Measurements from ENCODE around the gene MINK1.
"Not testable (repeated sequence)": the region's sequence is repeated elsewhere in the genome, so short reads cannot be mapped to it uniquely, and the experiment has no call there.

MINK1 gene

GRCh38 chr17:4919511-4920047 lies 86.4 kb downstream of the MINK1 start:
- no peak overlapping the region for H3K18ac ChIP-seq (ENCODE audit: low read length)
- peaks cover 3% of the 10 kb centered on the region for H3K79me1 ChIP-seq (ENCODE audit: low read length)
- H2AFZ ChIP-seq (ENCODE audit: insufficient read depth, low read length, poor library complexity), result no peak overlapping the region
- H3K27me3 ChIP-seq (ENCODE audit: insufficient read depth, low read length), result no peaks in the 10 kb centered on the region
- peak overlapping the region; percentile 18 for H4K12ac ChIP-seq (ENCODE audit: low read depth, low read length)
- peak overlapping the region; percentile 51 for H2BK120ac ChIP-seq (ENCODE audit: insufficient read depth, low read length, poor library complexity)
- H2AK5ac ChIP-seq (ENCODE audit: low read length), result no peak overlapping the region
- no peaks in the 10 kb centered on the region for H3K36me3 ChIP-seq (ENCODE audit: control insufficient read depth in 1 of 2, insufficient read depth in 2 of 2, low read length in 2 of 2)
- H3K23ac ChIP-seq (ENCODE audit: low read length), result no peak overlapping the region
- H3K4ac ChIP-seq (ENCODE audit: low read depth, low read length), result no peak overlapping the region
- peak in 1 of 2 donors; percentile 52 for DNase-seq
- no peak overlapping the region for H3K14ac ChIP-seq (ENCODE audit: low read length)
- WGBS (ENCODE audit: extremely low coverage, insufficient coverage, insufficient read length), result no CpG with 5 or more reads among the region's 8 CpGs
- H2BK12ac ChIP-seq (ENCODE audit: low read length), result no peak overlapping the region
- H3K4me1 ChIP-seq (ENCODE audit: control insufficient read depth in 1 of 2, insufficient read depth in 2 of 2, low read length in 2 of 2), result peaks cover 6 to 10% of the 10 kb centered on the region in 2 experiments
- H3K79me2 ChIP-seq (ENCODE audit: control insufficient read depth, insufficient read depth, low read length, poor library complexity), result no peaks in the 10 kb centered on the region
- no peak overlapping the region for H3K9ac ChIP-seq (ENCODE audit: low read length)
- no peak overlapping the region for H3K4me2 ChIP-seq (ENCODE audit: low read length)
- H3K4me3 ChIP-seq (ENCODE audit: low read depth, low read length), result no peak overlapping the region
- H3K27ac ChIP-seq (ENCODE audit: low read depth, low read length), result peak overlapping the region; percentile 56
- no peak overlapping the region for H4K91ac ChIP-seq (ENCODE audit: low read depth, low read length)
- no peak overlapping the region for H4K8ac ChIP-seq (ENCODE audit: low read depth, low read length)
- H3K9me3 ChIP-seq (ENCODE audit: insufficient read depth, low read depth, low read length), result no peaks in the 10 kb centered on the region
- H2BK5ac ChIP-seq (ENCODE audit: low read depth, low read length, poor library complexity), result peak overlapping the region; percentile 21

- Histone ChIP-seq H3K4me1 (ENCODE audit: control insufficient read depth in 1 of 2, insufficient read depth in 2 of 2, low read length in 2 of 2) (peaks cover 6 to 10% of the 10 kb centered on the region in 2 experiments), H2AK5ac (ENCODE audit: low read length) (no peak overlapping the region), H3K79me1 (ENCODE audit: low read length) (peaks cover 3% of the 10 kb centered on the region), H3K36me3 (ENCODE audit: control insufficient read depth in 1 of 2, insufficient read depth in 2 of 2, low read length in 2 of 2) (peaks cover 0 to under 1% of the 10 kb centered on the region in 2 experiments), H2AFZ (ENCODE audit: insufficient read depth, low read length, poor library complexity) (no peak overlapping the region), H3K4me2 (ENCODE audit: low read length) (no peak overlapping the region), H2BK120ac (ENCODE audit: insufficient read depth, low read length, poor library complexity) (peak overlapping the region; percentile 12), H3K9me3 (ENCODE audit: insufficient read depth, low read depth, low read length) (no peaks in the 10 kb centered on the region), H2BK12ac (ENCODE audit: low read length) (peak overlapping the region; percentile 6), H3K23ac (ENCODE audit: low read length) (no peak overlapping the region), H3K79me2 (ENCODE audit: control insufficient read depth, insufficient read depth, low read length, poor library complexity) (no peaks in the 10 kb centered on the region), H3K27me3 (ENCODE audit: insufficient read depth, low read length) (no peaks in the 10 kb centered on the region), H2BK5ac (ENCODE audit: low read depth, low read length, poor library complexity) (no peak overlapping the region), H3K9ac (ENCODE audit: low read length) (no peak overlapping the region), H3K4ac (ENCODE audit: low read depth, low read length) (no peak overlapping the region), H4K8ac (ENCODE audit: low read depth, low read length) (peak overlapping the region; percentile 48), H3K18ac (ENCODE audit: low read length) (no peak overlapping the region), H3K27ac (ENCODE audit: low read depth, low read length) (peak overlapping the region; percentile 22), H4K12ac (ENCODE audit: low read depth, low read length) (no peak overlapping the region), H3K4me3 (ENCODE audit: low read depth, low read length) (no peak overlapping the region), H4K91ac (ENCODE audit: low read depth, low read length) (peak overlapping the region; percentile 9), H3K14ac (ENCODE audit: low read length) (no peak overlapping the region)
- peak; percentile 87 to 92 for DNase-seq
- WGBS (ENCODE audit: extremely low coverage, insufficient coverage, insufficient read length), result no CpG with 5 or more reads among the region's 10 CpGs
Measured at GRCh38 chr17:4920351-4921048, 87.4 kb downstream of the MINK1 start.

GRCh38 chr17:4921320-4921719 lies 88.2 kb downstream of the MINK1 start:
- Histone ChIP-seq H3K4me3 (ENCODE audit: low read depth, low read length) (no peak overlapping the region), H3K4me1 (ENCODE audit: control insufficient read depth in 1 of 2, insufficient read depth in 2 of 2, low read length in 2 of 2) (peaks cover 6 to 10% of the 10 kb centered on the region in 2 experiments)

GRCh38 chr17:4926577-4927335 lies 93.6 kb downstream of the MINK1 start:
- H3K79me1 ChIP-seq (ENCODE audit: low read length); H3K36me3 ChIP-seq (ENCODE audit: control insufficient read depth in 1 of 2, insufficient read depth in 2 of 2, low read length in 2 of 2); H4K91ac ChIP-seq (ENCODE audit: low read depth, low read length); H3K4ac ChIP-seq (ENCODE audit: low read depth, low read length); H2AFZ ChIP-seq (ENCODE audit: insufficient read depth, low read length, poor library complexity); H3K23ac ChIP-seq (ENCODE audit: low read length); H2BK5ac ChIP-seq (ENCODE audit: low read depth, low read length, poor library complexity); DNase-seq; H2BK120ac ChIP-seq (ENCODE audit: insufficient read depth, low read length, poor library complexity); H3K14ac ChIP-seq (ENCODE audit: low read length); H4K8ac ChIP-seq (ENCODE audit: low read depth, low read length); H3K79me2 ChIP-seq (ENCODE audit: control insufficient read depth, insufficient read depth, low read length, poor library complexity); H3K9ac ChIP-seq (ENCODE audit: low read length); H3K18ac ChIP-seq (ENCODE audit: low read length); H3K4me3 ChIP-seq (ENCODE audit: low read depth, low read length); H3K27ac ChIP-seq (ENCODE audit: low read depth, low read length); H2AK5ac ChIP-seq (ENCODE audit: low read length); H2BK12ac ChIP-seq (ENCODE audit: low read length); H3K4me1 ChIP-seq (ENCODE audit: control insufficient read depth in 1 of 2, insufficient read depth in 2 of 2, low read length in 2 of 2); H3K27me3 ChIP-seq (ENCODE audit: insufficient read depth, low read length); H3K4me2 ChIP-seq (ENCODE audit: low read length); H4K12ac ChIP-seq (ENCODE audit: low read depth, low read length); H3K9me3 ChIP-seq (ENCODE audit: insufficient read depth, low read depth, low read length): not testable (repeated sequence)
- WGBS (ENCODE audit: extremely low coverage, insufficient coverage, insufficient read length), result no CpG with 5 or more reads among the region's 24 CpGs

More at GRCh38 chr17:4921320-4921719, 88.2 kb downstream of the MINK1 start:
- no peak overlapping the region for H4K8ac ChIP-seq (ENCODE audit: low read depth, low read length)
- H4K12ac ChIP-seq (ENCODE audit: low read depth, low read length), result no peak overlapping the region
- H2AK5ac ChIP-seq (ENCODE audit: low read length), result no peak overlapping the region
- H2BK120ac ChIP-seq (ENCODE audit: insufficient read depth, low read length, poor library complexity), result no peak overlapping the region
- no peak overlapping the region for H3K27ac ChIP-seq (ENCODE audit: low read depth, low read length)
- H4K91ac ChIP-seq (ENCODE audit: low read depth, low read length), result no peak overlapping the region
- H3K9me3 ChIP-seq (ENCODE audit: insufficient read depth, low read depth, low read length), result no peaks in the 10 kb centered on the region
- no CpG with 5 or more reads among the region's 4 CpGs for WGBS (ENCODE audit: extremely low coverage, insufficient coverage, insufficient read length)
- H3K36me3 ChIP-seq (ENCODE audit: control insufficient read depth in 1 of 2, insufficient read depth in 2 of 2, low read length in 2 of 2), result peaks cover 0 to 1% of the 10 kb centered on the region in 2 experiments
- no peak for DNase-seq
- peaks cover 3% of the 10 kb centered on the region for H3K79me1 ChIP-seq (ENCODE audit: low read length)
- no peaks in the 10 kb centered on the region for H3K27me3 ChIP-seq (ENCODE audit: insufficient read depth, low read length)
- H2BK12ac ChIP-seq (ENCODE audit: low read length), result no peak overlapping the region
- no peak overlapping the region for H2AFZ ChIP-seq (ENCODE audit: insufficient read depth, low read length, poor library complexity)
- H3K18ac ChIP-seq (ENCODE audit: low read length), result no peak overlapping the region
- H3K9ac ChIP-seq (ENCODE audit: low read length), result no peak overlapping the region
- no peak overlapping the region for H2BK5ac ChIP-seq (ENCODE audit: low read depth, low read length, poor library complexity)
- H3K23ac ChIP-seq (ENCODE audit: low read length), result no peak overlapping the region
- no peak overlapping the region for H3K14ac ChIP-seq (ENCODE audit: low read length)
- H3K4me2 ChIP-seq (ENCODE audit: low read length), result no peak overlapping the region
- no peak overlapping the region for H3K4ac ChIP-seq (ENCODE audit: low read depth, low read length)
- H3K79me2 ChIP-seq (ENCODE audit: control insufficient read depth, insufficient read depth, low read length, poor library complexity), result no peaks in the 10 kb centered on the region

Data from trophoblast cell (in vitro differentiated cells and primary cell).